Measurements from ENCODE around the gene FSHR.

- TF ChIP-seq POLR2A (IDR thresholded peaks at IDR 0.05; ENCODE audit: extremely low read depth, insufficient read length) (no peak), CTCF (IDR thresholded peaks at IDR 0.05; ENCODE audit: low read depth, low read length) (no peak), MAX (IDR thresholded peaks at IDR 0.05; ENCODE audit: low read depth, low read length) (no peak), MYC (IDR thresholded peaks at IDR 0.05; ENCODE audit: low read depth, low read length) (no peak)
These were observed 1.5 kb downstream of the FSHR start for GRCh38 chr2:49152824-49153223.
